IMR-90 (cell line): Measurements from ENCODE around the gene STRN. TPM values are rescaled to one million over a fixed set of nuclear protein-coding genes. Genes with fewer than 3 reads are reported as not detected.
A peak's percentile ranks its signal among the peaks of the same experiment; 100 is the strongest.

Experiments
- ATAC-seq: fragments of 200-7000 bp; cut with Tn5 transposase; 2 replicates; pipeline ENCODE4 v1.9.1; 2020; ENCODE audit warnings: low read depth, mild to moderate bottlenecking, moderate library complexity
- BruUV-seq: library from RNA; stranded (reverse); fragments of 400-500 nt; replicated peaks from 2 replicates; lab custom pipeline; 2021; lab: Mats Ljungman, UMichigan
- CTCF ChIA-PET: fragments of 300-600 bp; formaldehyde crosslinking; extraction: SDS; loops from one replicate; lab custom pipeline; 2021; ENCODE audit warnings: antibody characterized with exemption; lab: Yijun Ruan, JAX
- POLR2A ChIA-PET: fragments of 300-600 bp; sonication (Branson Sonifier 250); formaldehyde crosslinking; loops from one replicate; lab custom pipeline; 2022; ENCODE audit warnings: antibody characterized with exemption; ENCODE audit not compliant: unreplicated experiment; lab: Charles Lee
- DNase-seq: peaks from one replicate; pipeline ENCODE4 v3.0.0; 2013
- H2AFZ ChIP-seq: replicated peaks from 2 replicates; pipeline ENCODE3; 2013; ENCODE audit warnings: low read length, mild to moderate bottlenecking; ENCODE audit not compliant: poor library complexity
- H2AK5ac ChIP-seq: 2 replicates; pipeline ENCODE4 v1.6.1; 2013; ENCODE audit warnings: low read depth, low read length, inconsistent platforms
- H2AK9ac ChIP-seq: replicated peaks from 2 replicates; pipeline ENCODE3; 2013; ENCODE audit warnings: mild to moderate bottlenecking, low read depth, low read length, moderate library complexity; ENCODE audit not compliant: poor library complexity
- H2BK120ac ChIP-seq: 2 replicates; pipeline ENCODE4 v1.6.1; 2013; ENCODE audit warnings: low read depth, low read length, inconsistent platforms
- H2BK15ac ChIP-seq: 3 replicates; pipeline ENCODE4 v1.6.1; 2013; ENCODE audit warnings: low read depth, low read length, inconsistent platforms
- H2BK20ac ChIP-seq: 2 replicates; pipeline ENCODE4 v1.6.1; 2013; ENCODE audit warnings: low read depth, mild to moderate bottlenecking, inconsistent platforms, low read length, moderate library complexity
- H2BK5ac ChIP-seq: 2 replicates; pipeline ENCODE4 v1.6.1; 2013; ENCODE audit warnings: mild to moderate bottlenecking, low read depth, low read length, inconsistent platforms; ENCODE audit not compliant: poor library complexity, severe bottlenecking
- H3K14ac ChIP-seq: replicated peaks from 2 replicates; pipeline ENCODE4 v1.6.1; 2013; ENCODE audit warnings: low read depth, low read length, inconsistent platforms
- H3K18ac ChIP-seq: 2 replicates; pipeline ENCODE4 v1.6.1; 2013; ENCODE audit warnings: low read depth, low read length, control low read depth
- H3K23ac ChIP-seq: 2 replicates; pipeline ENCODE4 v1.6.1; 2013; ENCODE audit warnings: low read depth, low read length, inconsistent platforms
- H3K27ac ChIP-seq: 2 replicates; pipeline ENCODE4 v1.5.1; 2013; ENCODE audit warnings: mild to moderate bottlenecking, control low read depth, low read length; ENCODE audit not compliant: insufficient read depth
- H3K27me3 ChIP-seq: 2 replicates; pipeline ENCODE4 v1.6.1; 2013; ENCODE audit warnings: low read length; ENCODE audit not compliant: control insufficient read depth, insufficient read depth
- H3K36me3 ChIP-seq: 2 replicates; pipeline ENCODE4 v1.6.1; 2013; ENCODE audit warnings: low read length, mixed read lengths; ENCODE audit not compliant: control insufficient read depth, insufficient read depth
- H3K4ac ChIP-seq: 2 replicates; pipeline ENCODE4 v1.6.1; 2013; ENCODE audit warnings: low read depth, low read length, inconsistent platforms
- H3K4me1 ChIP-seq: 2 replicates; pipeline ENCODE4 v1.6.1; 2013; ENCODE audit warnings: low read length, mixed read lengths; ENCODE audit not compliant: control insufficient read depth, insufficient read depth
- H3K4me2 ChIP-seq: 2 replicates; pipeline ENCODE4 v1.6.1; 2013; ENCODE audit warnings: low read depth, mild to moderate bottlenecking, control low read depth, low read length, moderate library complexity
- H3K4me3 ChIP-seq: 2 replicates; pipeline ENCODE4 v1.5.1; 2013; ENCODE audit warnings: low read depth, mild to moderate bottlenecking, control low read depth, low read length, moderate library complexity; ENCODE audit not compliant: insufficient read depth
- H3K56ac ChIP-seq: 2 replicates; pipeline ENCODE4 v1.6.1; 2013; ENCODE audit warnings: low read length, inconsistent platforms; ENCODE audit not compliant: insufficient read depth; ENCODE audit errors: extremely low read depth
- H3K79me1 ChIP-seq, 2 experiments: 2 replicates each; pipeline ENCODE4 v1.6.1; 2013; ENCODE audit warnings: low read length in 2 of 2, inconsistent platforms in 1 of 2, low read depth in 1 of 2
- H3K9ac ChIP-seq: 2 replicates; pipeline ENCODE4 v1.6.1; 2013; ENCODE audit warnings: low read depth, low read length, control low read depth
- H3K9me1 ChIP-seq: 2 replicates; pipeline ENCODE4 v1.6.1; 2013; ENCODE audit warnings: low read length, inconsistent platforms; ENCODE audit not compliant: insufficient read depth
- H3K9me3 ChIP-seq: 2 replicates; pipeline ENCODE4 v1.6.1; 2013; ENCODE audit warnings: low read length; ENCODE audit not compliant: control insufficient read depth, insufficient read depth
- H4K20me1 ChIP-seq: 2 replicates; pipeline ENCODE4 v1.6.1; 2013; ENCODE audit warnings: low read length, inconsistent platforms; ENCODE audit not compliant: insufficient read depth
- H4K5ac ChIP-seq: 2 replicates; pipeline ENCODE4 v1.6.1; 2013; ENCODE audit warnings: mild to moderate bottlenecking, low read depth, low read length, control low read depth
- H4K8ac ChIP-seq, 2 experiments: 2 replicates each; pipeline ENCODE4 v1.6.1; 2013; ENCODE audit warnings: low read depth in 2 of 2, low read length in 2 of 2, control low read depth in 1 of 2, inconsistent platforms in 1 of 2
- H4K91ac ChIP-seq: 2 replicates; pipeline ENCODE4 v1.6.1; 2013; ENCODE audit warnings: low read depth, low read length, inconsistent platforms; ENCODE audit not compliant: insufficient read depth
- CEBPB ChIP-seq: IDR thresholded peaks from 2 replicates; pipeline ENCODE4 v1.6.1; 2012; ENCODE audit warnings: low read depth, low read length, improper control_type of control experiment
- WGBS, 2 experiments: methylation state at CpG; one replicate each; pipeline versions ENCODE4 v1.1.5 to v1.1.7; 2013; ENCODE audit warnings: missing lambda C conversion rate in 2 of 2; ENCODE audit not compliant: insufficient read length in 1 of 2; ENCODE audit errors: extremely low coverage in 2 of 2; 5-methylcytosine and 5-hydroxymethylcytosine counted together
- dilution Hi-C: fragments of 300-500 bp; cut with HindIII; formaldehyde crosslinking; loops from one replicate; pipeline ENCODE4 v1.14.3; 2018; ENCODE audit warnings: low sequenced_read_pairs; ENCODE audit not compliant: unreplicated experiment
- in situ Hi-C: fragments of 300-500 bp; cut with MboI; formaldehyde crosslinking; loops from 3 replicates; pipeline ENCODE4 v1.14.3; 2019; ENCODE audit warnings: low sequenced_read_pairs, inconsistent platforms, mixed read lengths
- intact Hi-C: fragments of 100-400 bp; cut with micrococcal nuclease; formaldehyde crosslinking; loops from 2 replicates; pipeline ENCODE4 v1.10.0; 2022
- polyA plus RNA-seq, 3 experiments: library from polyadenylated mRNA; depleted of rRNA; stranded (reverse); fragments of >200 nt; gene quantifications; 2 replicates each; pipeline ENCODE4 v1.2.3, GENCODE V29; 2012; ENCODE audit warnings: low replicate concordance in 1 of 3
- total RNA-seq: library from RNA; depleted of rRNA; stranded (reverse); fragments of >200 nt; gene quantifications from 2 replicates; pipeline ENCODE4 v1.2.3, GENCODE V29; 2012
- TF ChIP-seq, protein P1 (sequence below): conservative IDR thresholded peaks from 2 replicates; pipeline ENCODE4 v1.5.1; 2012; ENCODE audit warnings: mild to moderate bottlenecking, low read depth, low read length, improper control_type of control experiment

STRN gene
- total and polyA plus RNA-seq, 2 of the 4 experiments (the other 2 are of a cell fraction): 5.1 to 23.3 TPM

DNA sequence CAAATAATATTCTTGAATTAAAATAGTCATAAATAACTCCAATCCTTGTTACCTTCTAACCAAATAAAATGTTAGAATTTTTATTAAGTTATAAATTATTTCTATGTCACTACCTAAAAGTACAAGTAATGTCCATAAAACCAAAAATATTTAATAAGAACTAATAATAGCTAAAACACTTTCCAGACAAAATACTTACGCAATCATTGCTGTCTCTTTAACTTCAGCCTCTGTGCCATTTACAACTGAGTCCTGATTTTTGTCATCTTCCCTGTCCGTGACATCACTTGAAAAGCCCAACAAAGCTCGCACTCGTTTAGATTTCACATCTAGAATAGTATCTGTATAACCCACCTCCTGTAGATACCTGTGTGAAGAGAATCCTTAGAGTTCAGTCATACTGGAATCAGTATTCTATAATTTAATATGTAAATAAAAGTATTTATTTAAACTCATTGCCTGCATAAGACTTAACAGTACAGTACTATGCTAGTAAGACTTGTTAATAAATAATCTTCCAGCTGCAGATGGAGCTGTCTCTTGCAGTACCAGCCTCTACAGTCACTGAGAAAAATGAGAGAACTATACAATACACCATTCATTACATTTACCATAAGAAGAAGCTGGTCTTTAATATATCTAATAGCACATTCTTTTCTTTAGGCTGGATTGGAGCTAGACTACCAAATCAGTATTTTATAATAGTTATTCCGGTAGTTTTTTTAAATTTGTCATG lies 63.8 kb downstream of the STRN start:
- Histone ChIP-seq H2AFZ (no peak overlapping the region), H2AK9ac (no peak overlapping the region), H2BK20ac (no peak overlapping the region), H3K14ac (no peak overlapping the region), H2BK15ac (no peak overlapping the region), H2AK5ac (no peak overlapping the region), H4K5ac (no peak overlapping the region), H2BK120ac (no peak overlapping the region), H3K36me3 (peaks cover 5% of the 10 kb centered on the region; the same call in 1 of the 2 replicates), H4K8ac (no peak overlapping the region), H3K18ac (no peak overlapping the region), H3K4ac (no peak overlapping the region), H3K56ac (no peak overlapping the region), H3K4me1 (no peaks in the 10 kb centered on the region), H3K27ac (no peak overlapping the region), H4K20me1 (no peaks in the 10 kb centered on the region), H3K27me3 (no peaks in the 10 kb centered on the region), H2BK5ac (no peak overlapping the region), H3K4me2 (no peak overlapping the region), H3K4me3 (no peak overlapping the region), H3K79me1 (peaks cover 3 to 6% of the 10 kb centered on the region in 2 experiments; a peak in 2 of 4 replicates), H3K23ac (no peak overlapping the region), H3K9me1 (no peaks in the 10 kb centered on the region), H3K9ac (no peak overlapping the region), H4K91ac (no peak overlapping the region), H3K9me3 (no peaks in the 10 kb centered on the region)
- DNase-seq (no peak), ATAC-seq (no peak)
- no TSS peak for BruUV-seq
- no CpG with 5 or more reads among the region's 5 CpGs for WGBS, 2 experiments
- dilution Hi-C loops: no loop called here
- intact Hi-C loops: no loop called here
- in situ Hi-C loops: no loop called here
- POLR2A ChIA-PET: no interaction called here
- peak; percentile 80 for TF ChIP-seq CEBPB
- TF ChIP-seq, protein P1, sequence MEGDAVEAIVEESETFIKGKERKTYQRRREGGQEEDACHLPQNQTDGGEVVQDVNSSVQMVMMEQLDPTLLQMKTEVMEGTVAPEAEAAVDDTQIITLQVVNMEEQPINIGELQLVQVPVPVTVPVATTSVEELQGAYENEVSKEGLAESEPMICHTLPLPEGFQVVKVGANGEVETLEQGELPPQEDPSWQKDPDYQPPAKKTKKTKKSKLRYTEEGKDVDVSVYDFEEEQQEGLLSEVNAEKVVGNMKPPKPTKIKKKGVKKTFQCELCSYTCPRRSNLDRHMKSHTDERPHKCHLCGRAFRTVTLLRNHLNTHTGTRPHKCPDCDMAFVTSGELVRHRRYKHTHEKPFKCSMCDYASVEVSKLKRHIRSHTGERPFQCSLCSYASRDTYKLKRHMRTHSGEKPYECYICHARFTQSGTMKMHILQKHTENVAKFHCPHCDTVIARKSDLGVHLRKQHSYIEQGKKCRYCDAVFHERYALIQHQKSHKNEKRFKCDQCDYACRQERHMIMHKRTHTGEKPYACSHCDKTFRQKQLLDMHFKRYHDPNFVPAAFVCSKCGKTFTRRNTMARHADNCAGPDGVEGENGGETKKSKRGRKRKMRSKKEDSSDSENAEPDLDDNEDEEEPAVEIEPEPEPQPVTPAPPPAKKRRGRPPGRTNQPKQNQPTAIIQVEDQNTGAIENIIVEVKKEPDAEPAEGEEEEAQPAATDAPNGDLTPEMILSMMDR: no peak
- CTCF ChIA-PET: no interaction called here
